A549 (cell line): Measurements from ENCODE around the gene UNC13C. TPM values are rescaled to one million over a fixed set of nuclear protein-coding genes. Genes with fewer than 3 reads are reported as not detected.

Experiments used
- ATAC-seq, 2 experiments: fragments of 200-7000 bp in 1 of 2; fragments of >200 bp in 1 of 2; cut with Nextera tagmentation in 1 of 2; cut with Tn5 transposase in 1 of 2; 3 replicates each; pipeline versions ENCODE4 v1.8.0 to v1.9.1; 2018 to 2020; ENCODE audit warnings: mild to moderate bottlenecking in 1 of 2, moderate library complexity in 1 of 2
- CTCF ChIA-PET: fragments of 300-600 bp; sonication (Branson Sonifier 250); formaldehyde crosslinking; extraction: SDS; loops from one replicate; lab custom pipeline; 2021; ENCODE audit warnings: antibody characterized with exemption, inconsistent platforms; lab: Yijun Ruan, JAX
- POLR2A ChIA-PET: fragments of 350-600 bp; formaldehyde crosslinking; extraction: SDS; loops from one replicate; lab custom pipeline; 2021; ENCODE audit warnings: antibody characterized with exemption, inconsistent platforms; lab: Yijun Ruan, JAX
- DNase-seq, 2 experiments: peaks; one replicate each; pipeline versions ENCODE4 v3.0.0 to v3.0.0-alpha.2; 2011 to 2016; ENCODE audit warnings: low read depth in 1 of 2, low spot score in 1 of 2
- FAIRE-seq: peaks from 2 replicates; lab custom pipeline; 2011; peaks lifted over from hg19 to GRCh38; lab: Jason Lieb, UNC
- H3K27ac ChIP-seq, 2 experiments: fragments of >200 bp; sonication (Bioruptor Twin); formaldehyde crosslinking; 3 replicates each; pipeline ENCODE4 v1.5.1; 2016 to 2017
- H3K4me1 ChIP-seq: fragments of >200 bp; sonication (Bioruptor Twin); formaldehyde crosslinking; 3 replicates; pipeline ENCODE4 v1.6.1; 2016
- H3K4me2 ChIP-seq: fragments of >200 bp; sonication (Bioruptor Twin); formaldehyde crosslinking; 3 replicates; pipeline ENCODE4 v1.6.1; 2016
- H3K4me3 ChIP-seq: fragments of >200 bp; sonication (Bioruptor Twin); formaldehyde crosslinking; 3 replicates; pipeline ENCODE4 v1.5.1; 2016
- H3K9me3 ChIP-seq: fragments of >200 bp; sonication (Bioruptor Twin); formaldehyde crosslinking; 3 replicates; pipeline ENCODE4 v1.6.1; 2016
- ATOH8 ChIP-seq: fragments of 250-450 bp; sonication (Bioruptor Pico); IDR thresholded peaks from 2 replicates; pipeline ENCODE4 v1.5.0; 2020; ENCODE audit warnings: low read depth, mild to moderate bottlenecking, moderate library complexity
- CBX2 ChIP-seq: fragments of 200-600 bp; sonication (generic); IDR thresholded peaks from 2 replicates; pipeline ENCODE4 v1.6.1; 2016; ENCODE audit warnings: low read depth, mild to moderate bottlenecking, borderline replicate concordance
- CEBPB ChIP-seq, 2 experiments: fragments of >200 bp in 1 of 2; sonication (Bioruptor Twin) in 1 of 2; formaldehyde crosslinking in 1 of 2; IDR thresholded peaks; 2 replicates each; pipeline ENCODE4 v1.6.1; 2012 to 2016
- CHD4 ChIP-seq: fragments of 200-600 bp; sonication (generic); IDR thresholded peaks from 2 replicates; pipeline ENCODE4 v1.6.1; 2016; ENCODE audit warnings: antibody characterized with exemption, mild to moderate bottlenecking, borderline replicate concordance
- CTCF ChIP-seq: fragments of >200 bp; sonication (Bioruptor Twin); formaldehyde crosslinking; IDR thresholded peaks from 3 replicates; pipeline ENCODE4 v1.5.1; 2016
- EHMT2 ChIP-seq: fragments of 200-600 bp; sonication (generic); IDR thresholded peaks from 2 replicates; pipeline ENCODE4 v1.6.1; 2016; ENCODE audit warnings: antibody characterized with exemption, low read depth, mild to moderate bottlenecking, moderate library complexity
- ELK1 ChIP-seq: fragments of 150-350 bp; IDR thresholded peaks from 2 replicates; pipeline ENCODE4 v1.6.1; 2014; ENCODE audit warnings: low read depth, mild to moderate bottlenecking, low read length
- HDAC2 ChIP-seq: fragments of 200-600 bp; sonication (generic); IDR thresholded peaks from 2 replicates; pipeline ENCODE4 v1.6.1; 2016
- HOXB13 ChIP-seq: fragments of 250-450 bp; sonication (Bioruptor Pico); IDR thresholded peaks from 2 replicates; pipeline ENCODE4 v1.5.0; 2020; ENCODE audit warnings: low read depth, mild to moderate bottlenecking, moderate library complexity
- MAFK ChIP-seq: fragments of 450-650 bp; IDR thresholded peaks from 2 replicates; pipeline ENCODE4 v1.6.1; 2014; ENCODE audit not compliant: partially characterized antibody
- MYC ChIP-seq: IDR thresholded peaks from 2 replicates; pipeline ENCODE4 v1.6.1; 2012; ENCODE audit warnings: mild to moderate bottlenecking, inconsistent platforms, low read length, improper control_type of control experiment, borderline replicate concordance
- NFE2L2 ChIP-seq: fragments of 150-350 bp; conservative IDR thresholded peaks from 2 replicates; pipeline ENCODE4 v1.6.1; 2014; ENCODE audit warnings: low read length
- NPAS2 ChIP-seq: fragments of 250-450 bp; sonication (Bioruptor Pico); IDR thresholded peaks from 2 replicates; pipeline ENCODE4 v1.8.0; 2022; ENCODE audit warnings: mild to moderate bottlenecking, moderate library complexity, borderline replicate concordance
- RCOR1 ChIP-seq: fragments of 150-350 bp; IDR thresholded peaks from 2 replicates; pipeline ENCODE4 v1.6.1; 2014; ENCODE audit warnings: antibody characterized with exemption, low read length, low read depth
- REST ChIP-seq: fragments of 200-600 bp; sonication (generic); IDR thresholded peaks from 2 replicates; pipeline ENCODE4 v1.6.1; 2016; ENCODE audit warnings: antibody characterized with exemption, mild to moderate bottlenecking, moderate library complexity
- SMC3 ChIP-seq: fragments of >200 bp; sonication (Bioruptor Twin); formaldehyde crosslinking; IDR thresholded peaks from 3 replicates; pipeline ENCODE4 v1.6.1; 2018; ENCODE audit warnings: inconsistent platforms
- SREBF2 ChIP-seq: fragments of 450-650 bp; IDR thresholded peaks from 2 replicates; pipeline ENCODE4 v1.6.1; 2014; ENCODE audit warnings: mild to moderate bottlenecking, moderate library complexity
- TP53 ChIP-seq: fragments of 250-450 bp; sonication (Bioruptor Pico); IDR thresholded peaks from 2 replicates; pipeline ENCODE4 v1.5.0; 2021; ENCODE audit warnings: mild to moderate bottlenecking, moderate library complexity
- ZC3H11A ChIP-seq: fragments of 450-650 bp; IDR thresholded peaks from 2 replicates; pipeline ENCODE4 v1.6.1; 2014; ENCODE audit warnings: antibody characterized with exemption, mild to moderate bottlenecking
- ZNF302 ChIP-seq: fragments of 250-450 bp; sonication (Bioruptor Pico); IDR thresholded peaks from 2 replicates; pipeline ENCODE4 v1.9.0; 2021; ENCODE audit warnings: inconsistent platforms, mild to moderate bottlenecking, moderate library complexity
- WGBS: methylation state at CpG from one replicate; pipeline ENCODE4 v1.1.6; 2017; ENCODE audit errors: missing lambda C conversion rate; 5-methylcytosine and 5-hydroxymethylcytosine counted together
- polyA plus RNA-seq, 4 experiments: library from polyadenylated mRNA; depleted of rRNA in 3 of 4; stranded (reverse); fragments of >200 nt; fragmentation: RNase III in 1 of 4; extraction: RNeasy Plus Mini Kit Qiagen cat#74134 plus additional on column Dnase treatment in 1 of 4; gene quantifications; 2 replicates in 3 of 4; 3 replicates in 1 of 4; pipeline ENCODE4 v1.2.3, GENCODE V29; 2011 to 2017

Gene UNC13C
- polyA plus RNA-seq, 2 of the 4 experiments (the other 2 are of a cell fraction): 0.01 to 0.04 TPM

GRCh38 chr15:54011656-54012055, 33.4 kb downstream of the UNC13C start:
- POLR2A ChIA-PET: no interaction called here
- no peak for ATAC-seq
- FAIRE-seq: no peak
- DNase-seq: no peak
- H3K4me2 ChIP-seq: no peak overlapping the region
- no peak for TF ChIP-seq CBX2
- TF ChIP-seq, all 56 proteins: peak for 0
- no peaks in the 10 kb centered on the region for H3K9me3 ChIP-seq
- no peak overlapping the region for H3K27ac ChIP-seq
- H3K4me3 ChIP-seq: no peak overlapping the region
- WGBS: 75% methylated on average over 1 of the region's 1 CpG
- no peaks in the 10 kb centered on the region for H3K4me1 ChIP-seq
- CTCF ChIA-PET: no interaction called here

GRCh38 chr15:54014067-54014655, 35.9 kb downstream of the UNC13C start:
- no peak for ATAC-seq
- no peaks in the 10 kb centered on the region for H3K9me3 ChIP-seq
- no peak for FAIRE-seq
- no peak overlapping the region for H3K4me3 ChIP-seq
- ChIA-PET POLR2A (no interaction called here), CTCF (no interaction called here)
- H3K4me2 ChIP-seq: no peak overlapping the region
- no peaks in the 10 kb centered on the region for H3K4me1 ChIP-seq
- WGBS: 28% methylated on average over 4 of the region's 4 CpGs
- no peak for DNase-seq
- TF ChIP-seq SREBF2 (no peak), MAFK (no peak), MYC (no peak), HOXB13 (CRISPR knock-in tag) (no peak)
- no peak overlapping the region for H3K27ac ChIP-seq

GRCh38 chr15:54017251-54017650, 39.0 kb downstream of the UNC13C start:
- no peaks in the 10 kb centered on the region for H3K9me3 ChIP-seq
- no peak for DNase-seq
- POLR2A ChIA-PET: no interaction called here

More at GRCh38 chr15:54017251-54017650, 39.0 kb downstream of the UNC13C start:
- FAIRE-seq (no peak), ATAC-seq (no peak)
- CTCF ChIA-PET: no interaction called here
- H3K4me2 ChIP-seq: no peak overlapping the region
- no peak overlapping the region for H3K27ac ChIP-seq
- 27% methylated on average over 1 of the region's 1 CpG for WGBS
- TF ChIP-seq NFE2L2 (no peak), TP53 (CRISPR knock-in tag) (no peak), CHD4 (no peak), ZC3H11A (no peak), REST (no peak), ATOH8 (no peak), ELK1 (no peak), CEBPB (IDR thresholded peaks at IDR 0.05) (no peak), CBX2 (no peak), EHMT2 (no peak), SMC3 (no peak), MAFK (no peak), NPAS2 (CRISPR knock-in tag) (no peak), ZNF302 (no peak), RCOR1 (no peak), HDAC2 (no peak), CTCF (no peak), SREBF2 (no peak)
- H3K4me1 ChIP-seq: no peaks in the 10 kb centered on the region
- H3K4me3 ChIP-seq: no peak overlapping the region
